Thymus (tissue), 11 donors: ENCODE measurements around the gene DYRK4. TPM values are rescaled to one million over a fixed set of nuclear protein-coding genes. Genes with fewer than 3 reads are reported as not detected.
A peak's percentile ranks its signal among the peaks of the same experiment; 100 is the strongest.

ENCODE experiments used
- DNase-seq, 9 donors: peaks; one replicate each; pipeline ENCODE4 v3.0.0-alpha.2; 2013; ENCODE audit warnings: low spot score in 9 of 9, low read depth in 6 of 9, missing footprints in 1 of 9
- H3K27ac ChIP-seq, 2 donors: one replicate each; pipeline ENCODE4 v1.5.1; 2013; ENCODE audit warnings: control low read depth in 1 of 2, low read depth in 1 of 2, low read length in 1 of 2, mild to moderate bottlenecking in 1 of 2, moderate library complexity in 1 of 2
- H3K27me3 ChIP-seq, 2 donors: one replicate each; pipeline ENCODE4 v1.5.1; 2013; ENCODE audit warnings: low read length in 1 of 2; ENCODE audit not compliant: control insufficient read depth in 2 of 2, insufficient read depth in 1 of 2
- H3K36me3 ChIP-seq, 2 donors: one replicate each; pipeline ENCODE4 v1.5.1; 2013; ENCODE audit warnings: low read length in 1 of 2, mild to moderate bottlenecking in 1 of 2, moderate library complexity in 1 of 2; ENCODE audit not compliant: control insufficient read depth in 2 of 2, insufficient read depth in 2 of 2
- H3K4me1 ChIP-seq, 2 donors: one replicate each; pipeline ENCODE4 v1.5.1; 2013; ENCODE audit warnings: low read length in 2 of 2; ENCODE audit not compliant: control insufficient read depth in 2 of 2, insufficient read depth in 2 of 2
- H3K4me3 ChIP-seq, 2 donors: one replicate each; pipeline ENCODE4 v1.5.1; 2013; ENCODE audit warnings: low read length in 2 of 2, control low read depth in 1 of 2, mild to moderate bottlenecking in 1 of 2
- H3K9me3 ChIP-seq, 2 donors: one replicate each; pipeline ENCODE4 v1.5.1; 2013; ENCODE audit warnings: low read length in 1 of 2, mild to moderate bottlenecking in 1 of 2; ENCODE audit not compliant: control insufficient read depth in 2 of 2, insufficient read depth in 1 of 2
- WGBS: extraction: QIAGEN DNeasy Blood & Tissue Kit; methylation state at CpG from one replicate; pipeline ENCODE4 v1.1.7; 2013; 5-methylcytosine and 5-hydroxymethylcytosine counted together
- polyA plus RNA-seq: library from polyadenylated mRNA; stranded (reverse); fragments of 200-250 nt; gene quantifications from one replicate; pipeline ENCODE4 v1.2.3, GENCODE V29; 2013
- total RNA-seq: library from RNA; stranded (reverse); fragments of 120-200 nt; gene quantifications from one replicate; pipeline ENCODE4 v1.2.4, GENCODE V29; 2013
- donor health status: healthy.

The DYRK4 gene
- total and polyA plus RNA-seq, 2 donors, result 50.5 to 61.8 TPM

GRCh38 chr12:4595881-4596280, 33.9 kb downstream of the DYRK4 start:
- H3K27me3 ChIP-seq, result no peaks in the 10 kb centered on the region
- DNase-seq, result no peak
- H3K9me3 ChIP-seq, result no peaks in the 10 kb centered on the region
- WGBS, result 98% methylated on average over 6 of the region's 6 CpGs
- H3K27ac ChIP-seq, result no peak overlapping the region
- no peaks in the 10 kb centered on the region for H3K4me1 ChIP-seq
- no peak overlapping the region for H3K4me3 ChIP-seq
- H3K36me3 ChIP-seq, result no peaks in the 10 kb centered on the region

DNA sequence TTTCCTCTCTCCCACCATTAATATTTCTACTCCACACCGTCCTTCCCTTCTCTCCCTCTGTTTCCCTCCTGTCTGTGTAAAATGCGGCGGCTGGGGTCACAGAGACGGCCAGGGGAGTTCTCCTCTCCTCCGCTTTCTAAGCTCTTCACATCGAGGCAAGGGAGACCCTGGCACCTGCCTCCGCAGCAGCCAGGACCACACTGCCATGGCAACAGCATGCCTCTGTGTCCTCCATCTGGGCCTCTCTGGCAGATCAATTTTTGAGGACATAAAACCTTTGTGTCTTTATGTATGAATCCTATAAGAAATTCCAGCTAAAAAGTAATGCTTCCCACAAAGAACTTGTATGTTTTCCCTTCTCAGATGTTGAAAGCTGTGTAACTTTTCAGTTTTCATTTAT, 41.4 kb downstream of the DYRK4 start:
- H3K36me3 ChIP-seq, result peaks cover 0 to 6% of the 10 kb centered on the region in 2 donors
- no peak overlapping the region for H3K4me3 ChIP-seq
- H3K4me1 ChIP-seq, result peaks cover 0 to 3% of the 10 kb centered on the region in 2 donors
- no peak for DNase-seq
- H3K27me3 ChIP-seq, result no peaks in the 10 kb centered on the region
- H3K9me3 ChIP-seq, result no peaks in the 10 kb centered on the region
- WGBS, result 80% methylated on average over 7 of the region's 7 CpGs
- no peak overlapping the region for H3K27ac ChIP-seq

- Histone ChIP-seq H3K4me3 (no peak overlapping the region), H3K36me3 (peaks cover 0 to 6% of the 10 kb centered on the region in 2 donors), H3K9me3 (no peaks in the 10 kb centered on the region), H3K4me1 (peaks cover 0 to 3% of the 10 kb centered on the region in 2 donors), H3K27ac (no peak overlapping the region), H3K27me3 (no peaks in the 10 kb centered on the region)
- 68% methylated on average over 1 of the region's 1 CpG for WGBS
- DNase-seq, result no peak
These were observed 41.9 kb downstream of the DYRK4 start for GRCh38 chr12:4603946-4604345.

- H3K27ac ChIP-seq, result peak overlapping the region in 1 of 2 donors; percentile 23
- peak; percentile 54 to 88 (median 73) for DNase-seq
- peaks cover 0 to 3% of the 10 kb centered on the region in 2 donors for H3K4me1 ChIP-seq
- H3K4me3 ChIP-seq, result peak overlapping the region; percentile 68 to 84
- H3K9me3 ChIP-seq, result no peaks in the 10 kb centered on the region
- H3K27me3 ChIP-seq, result no peaks in the 10 kb centered on the region
- peaks cover 0 to 6% of the 10 kb centered on the region in 2 donors for H3K36me3 ChIP-seq
- WGBS, result 1% methylated on average over 25 of the region's 25 CpGs
These were observed 42.7 kb downstream of the DYRK4 start for GRCh38 chr12:4604684-4605193.

DNA sequence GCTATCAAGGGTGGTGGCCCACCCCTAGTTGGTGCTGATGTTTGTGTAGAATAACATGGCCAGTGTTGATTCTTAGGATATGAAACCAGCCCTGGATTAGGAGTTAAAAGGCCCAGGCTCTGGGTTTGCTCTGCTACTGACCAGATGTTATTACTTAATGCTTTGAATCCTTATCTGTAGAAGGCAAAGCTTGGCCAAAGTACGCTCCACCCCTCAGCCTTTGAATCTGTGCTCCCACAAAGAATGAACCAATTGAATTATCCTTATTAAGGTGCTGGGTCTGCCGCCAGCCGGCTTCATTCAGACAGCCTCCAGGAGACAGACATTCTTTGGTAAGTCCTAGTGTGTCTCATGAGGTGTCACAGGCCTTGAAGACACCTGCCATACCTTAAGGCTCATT, 45.0 kb downstream of the DYRK4 start:
- Histone ChIP-seq H3K27me3 (no peaks in the 10 kb centered on the region), H3K36me3 (peaks cover 7 to 17% of the 10 kb centered on the region in 2 donors), H3K4me3 (no peak overlapping the region), H3K9me3 (no peaks in the 10 kb centered on the region), H3K27ac (no peak overlapping the region), H3K4me1 (peaks cover 0 to 3% of the 10 kb centered on the region in 2 donors)
- DNase-seq, result no peak
- WGBS, result 99% methylated on average over 3 of the region's 3 CpGs

GRCh38 chr12:4609071-4609470, 47.1 kb downstream of the DYRK4 start:
- WGBS, result 97% methylated on average over 9 of the region's 9 CpGs
- no peak overlapping the region for H3K4me3 ChIP-seq
- peaks cover 14 to 30% of the 10 kb centered on the region in 2 donors for H3K36me3 ChIP-seq

GRCh38 chr12:4610481-4610880, 48.5 kb downstream of the DYRK4 start:
- Histone ChIP-seq H3K9me3 (no peaks in the 10 kb centered on the region), H3K27me3 (no peaks in the 10 kb centered on the region), H3K36me3 (peaks cover 15 to 30% of the 10 kb centered on the region in 2 donors), H3K27ac (no peak overlapping the region), H3K4me1 (peaks cover 0 to 3% of the 10 kb centered on the region in 2 donors), H3K4me3 (no peak overlapping the region)
- DNase-seq, result no peak
- WGBS, result 58% methylated on average over 4 of the region's 4 CpGs

More at GRCh38 chr12:4609071-4609470, 47.1 kb downstream of the DYRK4 start:
- H3K27ac ChIP-seq, result no peak overlapping the region
- no peaks in the 10 kb centered on the region for H3K9me3 ChIP-seq
- H3K4me1 ChIP-seq, result peaks cover 0 to 3% of the 10 kb centered on the region in 2 donors
- DNase-seq, result no peak
- H3K27me3 ChIP-seq, result no peaks in the 10 kb centered on the region

DNA sequence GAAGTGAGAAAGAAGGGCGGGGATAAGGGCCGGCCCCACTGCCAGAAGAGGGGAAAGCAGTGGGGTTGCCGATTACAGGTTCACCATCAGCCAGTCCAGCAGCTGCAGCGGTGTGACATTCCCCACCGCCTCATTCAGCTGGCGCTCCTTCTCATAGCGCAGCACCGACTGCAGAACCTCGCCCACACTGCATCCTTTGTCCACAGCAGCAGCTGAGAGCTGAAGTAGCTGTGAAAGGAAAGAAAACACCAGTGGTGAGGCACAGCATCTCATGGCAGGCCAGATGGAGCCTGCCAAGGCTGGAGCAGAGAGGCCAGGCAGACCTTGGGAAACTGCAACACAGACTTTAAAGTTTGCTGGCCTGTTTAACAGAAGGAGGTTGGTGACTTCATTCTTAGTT, 53.7 kb downstream of the DYRK4 start:
- Histone ChIP-seq H3K9me3 (no peaks in the 10 kb centered on the region), H3K27me3 (no peaks in the 10 kb centered on the region), H3K36me3 (peaks cover 16 to 22% of the 10 kb centered on the region in 2 donors), H3K4me3 (no peak overlapping the region), H3K4me1 (no peaks in the 10 kb centered on the region), H3K27ac (no peak overlapping the region)
- WGBS, result 98% methylated on average over 9 of the region's 9 CpGs
- no peak for DNase-seq

- WGBS, result 97% methylated on average over 3 of the region's 3 CpGs
- H3K36me3 ChIP-seq, result no peaks in the 10 kb centered on the region
- no peak for DNase-seq
- H3K9me3 ChIP-seq, result no peaks in the 10 kb centered on the region
- H3K4me3 ChIP-seq, result no peak overlapping the region
- no peak overlapping the region for H3K27ac ChIP-seq
- peaks cover under 1 to 5% of the 10 kb centered on the region in 2 donors for H3K27me3 ChIP-seq
- no peaks in the 10 kb centered on the region for H3K4me1 ChIP-seq
These were observed 59.5 kb downstream of the DYRK4 start for GRCh38 chr12:4621511-4621910.
